Testis (tissue), 2 donors: Measurements from ENCODE around the gene RNF213.

ENCODE experiments used
- CTCF ChIP-seq, 3 experiments: fragments of 450-650 bp in 2 of 3; fragments of 200-600 bp in 1 of 3; sonication (generic) in 1 of 3; IDR thresholded peaks; one replicate each; pipeline ENCODE4 v1.5.1; 2016 to 2019; ENCODE audit warnings: antibody characterized with exemption in 3 of 3, mild to moderate bottlenecking in 2 of 3, moderate library complexity in 1 of 3
- POLR2A ChIP-seq: fragments of 450-650 bp; IDR thresholded peaks from one replicate; pipeline ENCODE4 v1.6.1; 2017; ENCODE audit warnings: antibody characterized with exemption, mild to moderate bottlenecking, moderate library complexity

GRCh38 chr17:80358131-80358530, 97.5 kb downstream of the RNF213 start:
- TF ChIP-seq CTCF (IDR thresholded peaks at IDR 0.05) (no peak), POLR2A (no peak)
